Fibroblast of skin of scalp (primary cell): ENCODE measurements around the gene GDAP1L1.
A peak's percentile ranks its signal among the peaks of the same experiment; 100 is the strongest.
"Not testable (repeated sequence)": the region's sequence is repeated elsewhere in the genome, so short reads cannot be mapped to it uniquely, and the experiment has no call there.

Source experiments
- DNase-seq: peaks from one replicate; pipeline ENCODE4 v3.0.0-alpha.2; 2013

GDAP1L1 gene

DNA sequence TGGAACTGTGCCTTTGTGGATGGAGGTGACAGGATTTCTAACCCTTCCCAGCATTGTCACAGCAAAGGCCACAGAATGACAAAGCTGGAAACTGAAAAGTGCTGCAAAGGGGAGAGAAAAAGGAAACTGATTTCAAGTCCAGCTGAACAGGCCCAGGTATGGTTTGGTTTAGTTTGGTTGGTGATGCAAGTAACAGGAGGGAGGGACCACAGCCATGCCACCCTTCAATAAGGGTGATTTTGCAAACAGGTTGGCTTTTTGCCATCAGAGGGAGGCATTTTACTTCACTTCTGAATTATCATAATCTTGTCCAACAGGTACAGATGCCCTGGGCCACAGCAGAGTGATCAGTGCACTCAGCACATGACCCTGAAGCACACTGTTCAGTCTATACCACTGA lies 57.3 kb downstream of the GDAP1L1 start:
- DNase-seq, result no peak

DNA sequence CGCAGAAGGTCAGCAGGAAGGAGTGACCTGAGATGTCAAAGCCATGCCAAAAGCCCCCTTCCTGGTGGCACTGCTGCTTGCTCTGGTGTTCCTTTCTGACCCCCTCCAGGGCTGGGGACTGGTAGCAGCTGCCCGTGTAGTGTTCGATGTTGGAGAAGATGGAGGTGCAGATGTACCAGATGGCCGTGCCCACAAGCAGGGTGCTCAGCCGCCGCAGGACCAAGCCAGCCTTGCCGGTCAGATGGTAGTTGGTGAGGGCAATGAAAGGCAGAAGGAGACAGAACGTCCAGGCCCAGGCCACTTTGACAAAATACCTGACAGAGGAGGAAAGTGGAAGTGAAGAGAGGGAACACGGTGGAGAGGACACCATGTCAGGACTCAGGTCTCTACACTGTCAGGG lies 59.8 kb downstream of the GDAP1L1 start:
- no peak for DNase-seq

DNA sequence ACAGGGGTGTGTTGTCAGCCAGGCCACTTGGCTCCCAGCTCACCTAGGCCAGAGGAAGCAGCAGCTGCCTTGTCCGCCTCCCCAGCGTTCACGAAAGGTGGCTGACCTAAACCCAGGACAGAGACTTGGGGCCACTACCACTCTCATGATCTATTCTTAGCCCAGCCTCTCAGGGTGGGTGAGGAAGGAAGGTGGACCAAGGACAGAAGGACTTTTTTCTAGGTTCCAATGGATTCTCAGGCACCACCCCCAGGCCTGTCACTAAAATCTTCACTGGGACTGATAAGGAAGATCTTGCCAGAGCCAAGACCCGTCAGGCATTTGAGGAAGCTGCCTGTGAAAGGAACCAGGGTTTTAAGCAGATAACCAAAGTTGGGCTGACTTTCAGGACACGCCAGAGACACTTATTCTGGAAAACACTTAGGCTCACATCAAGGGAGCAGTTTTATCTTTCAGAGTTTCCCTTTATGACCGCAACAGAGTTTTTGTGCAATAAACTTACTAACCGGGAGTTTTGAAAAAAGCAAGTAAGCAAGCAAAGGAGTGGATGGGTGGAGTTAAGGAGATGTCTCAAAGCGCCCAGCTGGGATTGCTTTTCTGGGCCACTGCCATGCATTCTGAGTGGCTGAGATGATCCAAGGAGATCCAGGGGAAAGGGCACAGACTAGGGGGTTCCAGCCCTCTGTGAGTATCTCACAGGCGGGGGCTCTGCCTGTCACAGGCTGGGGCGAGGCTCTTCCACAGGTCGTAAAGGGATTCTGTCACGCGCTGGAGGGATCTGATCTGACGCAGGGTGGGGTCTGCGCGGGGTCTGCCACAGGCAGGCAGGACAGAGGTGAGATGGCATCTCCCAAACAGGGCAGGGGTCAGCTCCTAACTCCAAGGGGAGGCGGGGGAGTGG lies 62.9 kb downstream of the GDAP1L1 start:
- peak; percentile 53 for DNase-seq

DNA sequence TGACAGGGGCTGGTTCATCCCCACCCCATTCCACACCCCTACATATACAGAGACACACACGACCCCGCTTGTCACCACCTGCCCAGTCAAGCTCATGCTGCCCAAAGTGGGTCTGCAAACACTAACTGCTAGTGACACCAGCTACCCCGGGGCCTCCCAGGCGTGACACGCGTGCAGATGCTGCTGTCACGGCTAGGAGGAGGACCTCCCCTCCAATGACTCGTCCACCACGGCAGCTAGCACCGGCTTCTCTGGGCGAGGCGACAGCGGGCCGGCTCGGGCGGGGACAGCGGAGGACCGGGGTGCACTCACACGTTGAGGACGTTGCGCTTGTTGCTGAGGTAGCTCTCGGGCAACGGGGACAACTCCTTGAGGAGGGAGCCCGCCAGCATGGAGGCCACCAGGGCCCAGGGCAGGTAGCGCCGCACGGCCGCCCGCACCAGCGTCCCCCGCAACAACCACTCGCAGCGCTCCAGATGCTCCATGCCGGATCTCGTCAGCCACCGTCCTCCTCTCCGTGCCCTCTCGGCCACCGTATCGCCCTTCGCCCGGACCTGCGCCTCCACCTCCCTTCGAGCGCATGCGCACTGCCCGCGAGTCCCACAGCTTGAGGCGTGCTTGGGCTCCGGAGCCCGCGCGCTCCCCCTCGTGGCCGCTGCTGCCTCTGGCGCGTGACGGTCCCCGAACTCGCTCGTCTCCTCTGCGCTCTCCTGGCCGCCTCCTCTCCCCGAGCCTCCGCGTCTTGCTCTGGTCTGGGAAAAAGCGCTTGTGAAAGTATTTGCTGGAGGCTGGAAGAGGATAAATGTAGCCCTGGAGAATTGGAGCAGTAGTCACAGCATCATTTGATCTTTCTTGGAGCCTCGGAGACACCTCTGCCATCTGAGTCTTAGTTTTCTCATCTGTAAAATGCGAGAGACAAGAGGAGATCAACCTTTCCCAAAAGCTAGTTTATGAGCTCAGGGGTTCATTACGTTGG lies 63.8 kb downstream of the GDAP1L1 start, which contains the start of gene FITM2:
FITM2 (minus strand) TSS at position 539 of the 976 bp plus-strand sequence; CDS start at position 485, 54 bp downstream.
- peak; percentile 98 for DNase-seq

DNA sequence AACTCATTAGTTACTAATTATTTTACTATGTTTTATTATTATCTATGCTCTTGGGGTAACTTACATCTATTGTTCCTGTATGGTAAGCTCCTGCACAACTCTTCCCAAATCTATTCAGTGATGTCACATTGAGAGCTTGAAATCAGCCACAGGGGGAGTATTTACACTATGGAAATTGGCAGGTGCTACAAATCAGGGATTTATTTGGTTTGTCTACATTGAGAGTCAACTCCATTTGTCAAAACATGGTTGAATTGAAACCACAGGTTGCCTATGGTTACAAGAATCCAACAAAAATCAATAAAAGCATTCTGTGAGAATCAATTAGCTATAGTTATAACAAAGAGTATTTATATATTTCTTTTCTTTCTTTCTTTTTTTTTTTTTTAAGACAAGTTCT lies 67.8 kb downstream of the GDAP1L1 start:
- DNase-seq, result no peak

DNA sequence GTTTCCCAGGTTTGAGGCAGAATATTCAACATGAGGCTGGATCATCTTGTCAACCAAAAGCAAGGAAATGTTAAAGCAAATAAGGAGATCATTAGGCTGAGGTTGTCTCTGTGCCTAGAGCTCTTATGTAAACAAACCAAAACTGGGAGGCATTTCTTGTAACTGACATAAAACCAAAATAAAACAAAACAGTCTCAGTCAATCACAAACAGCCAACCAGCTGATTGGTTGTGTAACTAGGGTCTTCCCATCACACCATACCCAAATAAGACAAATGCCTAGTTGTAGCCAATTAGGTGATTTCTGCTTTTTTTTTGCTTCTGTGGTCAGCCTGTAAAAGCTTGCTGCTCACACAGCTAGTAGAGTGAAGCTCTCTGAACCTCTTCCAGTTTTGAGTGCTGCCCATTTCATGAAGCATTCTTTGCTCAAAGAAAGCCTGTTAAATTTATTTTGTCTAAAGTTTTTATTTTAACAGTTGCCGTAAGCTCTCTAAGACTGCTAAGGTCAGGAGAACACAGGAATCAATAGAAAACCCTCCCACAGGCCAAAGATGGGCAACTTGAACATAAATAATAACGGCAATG lies 72.8 kb downstream of the GDAP1L1 start:
- no peak for DNase-seq

DNA sequence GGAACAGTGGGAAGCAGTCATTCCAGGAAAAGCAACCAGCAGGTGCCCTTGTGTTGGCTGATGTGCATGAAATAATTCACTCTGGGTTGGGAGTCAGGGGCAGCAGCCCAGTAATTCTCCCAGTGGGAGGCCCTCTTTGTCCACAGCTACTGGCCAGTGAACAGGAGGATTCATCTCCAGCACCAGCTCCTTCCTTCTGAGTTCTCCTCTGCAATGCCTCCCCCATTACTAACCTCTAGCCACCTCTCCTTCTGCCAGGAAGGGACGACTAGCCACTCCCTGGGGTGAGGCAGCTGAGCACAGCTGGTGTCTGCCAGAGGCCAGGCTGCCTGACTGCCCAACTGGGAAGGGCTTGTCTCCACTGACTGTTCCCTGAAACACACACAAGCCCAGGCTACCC lies 77.2 kb downstream of the GDAP1L1 start:
- DNase-seq, result no peak

DNA sequence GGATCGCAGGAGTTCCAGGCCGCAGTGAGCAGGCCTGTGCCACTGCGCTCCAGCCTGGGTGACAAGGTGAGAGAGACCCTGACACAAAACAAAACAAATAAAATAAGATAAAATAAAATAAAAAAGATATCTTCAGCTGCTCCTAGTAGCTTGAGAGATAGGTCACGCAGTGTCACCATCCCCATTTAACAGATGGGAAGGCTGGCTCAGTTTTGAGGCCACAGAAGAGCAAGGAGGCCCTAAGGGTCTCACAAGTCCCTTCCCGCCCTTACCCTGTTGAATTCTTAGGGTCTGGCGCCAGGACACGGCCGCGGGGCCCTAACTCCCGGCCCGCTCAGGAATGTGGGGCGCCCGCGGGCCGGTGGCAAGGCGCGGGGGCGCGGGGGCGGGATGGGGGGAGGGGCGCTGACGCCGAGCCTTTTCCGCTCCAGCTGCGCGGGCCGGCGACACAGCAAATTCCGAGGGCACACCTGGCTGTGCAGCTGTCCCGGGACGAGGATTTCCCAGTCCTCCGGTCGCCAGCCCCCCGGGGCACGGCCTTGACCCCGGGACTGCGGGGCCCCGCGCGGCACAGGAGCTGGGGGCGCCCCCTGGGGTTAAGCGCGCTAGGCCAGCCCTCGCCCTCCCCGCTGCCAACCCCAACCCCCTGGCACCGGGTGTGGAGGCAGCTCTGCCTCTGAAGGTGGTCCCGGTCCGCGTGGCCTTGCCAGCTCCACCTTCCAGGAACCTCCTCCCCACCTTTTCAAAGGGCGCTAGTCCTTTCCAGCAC lies 79.5 kb downstream of the GDAP1L1 start:
- no peak for DNase-seq

DNA sequence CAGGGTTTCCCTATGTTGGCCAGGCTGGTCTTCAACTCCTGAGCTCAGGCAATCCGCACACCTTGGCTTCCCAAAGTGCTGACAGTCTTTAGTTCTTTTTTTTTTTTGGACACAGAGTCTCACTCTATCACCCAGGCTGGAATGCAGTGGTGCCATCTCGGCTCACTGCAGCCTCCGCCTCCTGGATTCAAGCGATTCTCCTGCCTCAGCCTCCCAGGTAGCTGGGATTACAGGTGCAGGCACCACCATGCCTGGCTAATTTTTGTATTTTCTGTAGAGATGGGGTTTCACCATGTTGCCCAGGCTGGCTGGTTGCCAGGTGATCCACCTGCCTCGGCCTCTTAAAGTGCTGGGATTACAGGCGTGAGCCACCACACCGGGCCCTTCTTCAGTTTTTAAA lies 80.6 kb downstream of the GDAP1L1 start:
- DNase-seq, result not testable (repeated sequence)

DNA sequence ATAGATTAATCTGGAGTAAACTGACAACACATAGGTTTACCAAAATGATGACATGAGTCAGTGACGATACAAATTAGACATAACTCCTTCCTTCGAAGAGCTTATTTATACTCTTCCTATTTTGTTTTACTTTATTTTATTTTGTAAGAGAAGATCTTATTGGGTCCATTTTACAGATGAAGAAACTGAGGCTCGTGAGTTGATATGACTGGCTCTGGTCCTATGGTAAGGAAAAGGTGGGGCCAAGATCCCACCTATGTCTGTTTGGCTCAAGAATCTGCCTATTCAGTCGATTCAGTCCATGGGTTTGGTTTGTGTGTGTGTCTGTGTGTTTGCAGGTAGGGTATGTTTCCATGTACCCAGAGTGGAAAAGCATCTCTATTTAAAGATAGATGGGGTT lies 81.3 kb downstream of the GDAP1L1 start:
- no peak for DNase-seq
